Right atrium auricular region (tissue), 2 donors: ENCODE measurements around the gene PRELP. TPM values are rescaled to one million over a fixed set of nuclear protein-coding genes. Genes with fewer than 3 reads are reported as not detected.

Source experiments
- DNase-seq: peaks from one replicate; pipeline ENCODE4 v3.0.0-alpha.2; 2019; ENCODE audit warnings: low spot score
- H3K27ac ChIP-seq, 2 donors: fragments of 200-600 bp; sonication (generic); 1 replicate in 1 of 2; 2 replicates in 1 of 2; pipeline ENCODE4 v1.5.1; 2016 to 2019
- H3K27me3 ChIP-seq, 2 donors: fragments of 200-600 bp; sonication (generic); one replicate each; pipeline versions ENCODE4 v1.5.1 to v1.6.0; 2017 to 2019
- H3K36me3 ChIP-seq: fragments of 200-600 bp; sonication (generic); one replicate; pipeline ENCODE4 v1.5.1; 2016
- H3K4me1 ChIP-seq, 2 donors: fragments of 200-600 bp; sonication (generic); one replicate each; pipeline versions ENCODE4 v1.5.1 to v1.6.0; 2017 to 2019
- H3K4me3 ChIP-seq, 2 donors: fragments of 200-600 bp; sonication (generic); 1 replicate in 1 of 2; 2 replicates in 1 of 2; pipeline ENCODE4 v1.5.1; 2017 to 2019; ENCODE audit warnings: mild to moderate bottlenecking in 1 of 2, moderate library complexity in 1 of 2
- H3K9me3 ChIP-seq, 2 donors: fragments of 200-600 bp; sonication (generic); one replicate each; pipeline ENCODE4 v1.5.1; 2019
- total RNA-seq, 2 donors: library from RNA; depleted of rRNA; stranded (reverse); fragments of >200 nt; gene quantifications; one replicate each; pipeline ENCODE4 v1.1.0, GENCODE V29; 2016
- TF ChIP-seq, protein P1 (sequence below), 2 donors: fragments of 200-600 bp; sonication (generic); IDR thresholded peaks; one replicate each; pipeline ENCODE4 v1.5.1; 2019; ENCODE audit warnings: antibody characterized with exemption in 2 of 2

PRELP gene
- total RNA-seq, 2 donors from 2014 or later: 54.5 to 243 TPM

- DNase-seq: no peak
- no peaks in the 10 kb centered on the region for H3K9me3 ChIP-seq
- H3K27ac ChIP-seq: peak overlapping the region; percentile 17 to 46
- H3K4me3 ChIP-seq: no peak overlapping the region
- TF ChIP-seq, protein P1, sequence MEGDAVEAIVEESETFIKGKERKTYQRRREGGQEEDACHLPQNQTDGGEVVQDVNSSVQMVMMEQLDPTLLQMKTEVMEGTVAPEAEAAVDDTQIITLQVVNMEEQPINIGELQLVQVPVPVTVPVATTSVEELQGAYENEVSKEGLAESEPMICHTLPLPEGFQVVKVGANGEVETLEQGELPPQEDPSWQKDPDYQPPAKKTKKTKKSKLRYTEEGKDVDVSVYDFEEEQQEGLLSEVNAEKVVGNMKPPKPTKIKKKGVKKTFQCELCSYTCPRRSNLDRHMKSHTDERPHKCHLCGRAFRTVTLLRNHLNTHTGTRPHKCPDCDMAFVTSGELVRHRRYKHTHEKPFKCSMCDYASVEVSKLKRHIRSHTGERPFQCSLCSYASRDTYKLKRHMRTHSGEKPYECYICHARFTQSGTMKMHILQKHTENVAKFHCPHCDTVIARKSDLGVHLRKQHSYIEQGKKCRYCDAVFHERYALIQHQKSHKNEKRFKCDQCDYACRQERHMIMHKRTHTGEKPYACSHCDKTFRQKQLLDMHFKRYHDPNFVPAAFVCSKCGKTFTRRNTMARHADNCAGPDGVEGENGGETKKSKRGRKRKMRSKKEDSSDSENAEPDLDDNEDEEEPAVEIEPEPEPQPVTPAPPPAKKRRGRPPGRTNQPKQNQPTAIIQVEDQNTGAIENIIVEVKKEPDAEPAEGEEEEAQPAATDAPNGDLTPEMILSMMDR (IDR thresholded peaks at IDR 0.05): no peak
- peaks cover 0 to 50% of the 10 kb centered on the region in 2 donors for H3K4me1 ChIP-seq
- H3K27me3 ChIP-seq: no peaks in the 10 kb centered on the region
- no peaks in the 10 kb centered on the region for H3K36me3 ChIP-seq
These were observed 46.2 kb downstream of the PRELP start for GRCh38 chr1:203521812-203522211.

- Histone ChIP-seq H3K4me1 (peaks cover 0 to 50% of the 10 kb centered on the region in 2 donors), H3K9me3 (no peaks in the 10 kb centered on the region), H3K36me3 (no peaks in the 10 kb centered on the region), H3K27ac (peak overlapping the region; percentile 17 to 46), H3K27me3 (no peaks in the 10 kb centered on the region), H3K4me3 (no peak overlapping the region)
- TF ChIP-seq, protein P1 (IDR thresholded peaks at IDR 0.05): no peak
- no peak for DNase-seq
These were observed 46.6 kb downstream of the PRELP start for GRCh38 chr1:203522237-203522636.

DNA sequence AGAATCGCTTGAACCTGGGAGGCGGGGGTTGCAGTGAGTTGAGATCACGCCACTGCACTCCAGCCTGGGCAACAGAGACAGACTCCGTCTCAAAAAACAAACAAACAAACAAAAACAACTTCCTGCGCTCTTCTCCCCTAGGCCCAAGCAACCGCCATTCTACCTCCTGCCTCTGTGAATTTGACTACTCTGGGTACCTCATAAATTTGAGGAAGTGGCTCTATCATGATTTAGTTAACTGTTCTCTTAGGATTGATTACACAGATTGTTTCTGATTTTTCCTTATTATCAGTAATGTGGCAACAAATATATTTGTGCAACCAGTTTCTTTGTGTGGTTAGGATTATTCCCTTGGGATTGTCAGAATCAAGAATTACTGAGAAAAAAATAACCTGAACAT, 48.1 kb downstream of the PRELP start:
- TF ChIP-seq, protein P1 (IDR thresholded peaks at IDR 0.05): no peak
- H3K27ac ChIP-seq: peak overlapping the region in 1 of 2 donors; percentile 26
- H3K9me3 ChIP-seq: no peaks in the 10 kb centered on the region
- no peak for DNase-seq
- H3K4me1 ChIP-seq: peaks cover 0 to 52% of the 10 kb centered on the region in 2 donors
- H3K36me3 ChIP-seq: no peaks in the 10 kb centered on the region
- no peak overlapping the region for H3K4me3 ChIP-seq
- no peaks in the 10 kb centered on the region for H3K27me3 ChIP-seq

DNA sequence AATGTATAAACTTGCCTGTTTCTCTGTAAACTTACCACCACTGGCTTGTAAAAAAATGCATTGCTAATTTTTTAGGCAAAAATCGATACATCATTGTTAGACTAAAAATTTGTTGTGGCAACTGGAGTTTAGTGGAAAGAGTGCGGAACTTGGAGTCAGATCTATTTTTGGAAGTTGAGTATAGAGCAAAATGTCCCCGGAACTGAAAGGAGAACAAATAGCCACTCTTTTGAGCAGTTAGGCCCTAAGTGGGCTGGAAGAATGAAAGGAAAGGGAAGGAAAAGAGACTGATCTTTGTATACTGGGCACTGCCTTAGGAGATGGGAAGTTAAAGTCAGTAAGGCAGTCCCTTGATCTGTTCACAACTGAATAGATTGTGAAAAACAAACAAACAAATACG, 48.5 kb downstream of the PRELP start:
- no peaks in the 10 kb centered on the region for H3K36me3 ChIP-seq
- no peaks in the 10 kb centered on the region for H3K27me3 ChIP-seq
- H3K4me1 ChIP-seq: peaks cover 0 to 57% of the 10 kb centered on the region in 2 donors
- no peak for DNase-seq
- TF ChIP-seq, protein P1 (IDR thresholded peaks at IDR 0.05): no peak
- no peak overlapping the region for H3K4me3 ChIP-seq
- H3K9me3 ChIP-seq: no peaks in the 10 kb centered on the region
- peak overlapping the region in 1 of 2 donors; percentile 26 for H3K27ac ChIP-seq

- TF ChIP-seq, protein P1 (IDR thresholded peaks at IDR 0.05): no peak
- Histone ChIP-seq H3K27me3 (no peaks in the 10 kb centered on the region), H3K36me3 (no peaks in the 10 kb centered on the region), H3K4me3 (no peak overlapping the region), H3K4me1 (peaks cover 0 to 57% of the 10 kb centered on the region in 2 donors), H3K9me3 (no peaks in the 10 kb centered on the region), H3K27ac (peak overlapping the region in 1 of 2 donors; percentile 26)
- DNase-seq: no peak
These were observed 49.2 kb downstream of the PRELP start for GRCh38 chr1:203524824-203525223.

GRCh38 chr1:203525685-203526084, 50.1 kb downstream of the PRELP start:
- Histone ChIP-seq H3K9me3 (no peaks in the 10 kb centered on the region), H3K4me1 (peaks cover 0 to 48% of the 10 kb centered on the region in 2 donors), H3K4me3 (no peak overlapping the region), H3K36me3 (no peaks in the 10 kb centered on the region), H3K27ac (no peak overlapping the region), H3K27me3 (no peaks in the 10 kb centered on the region)
- no peak for DNase-seq
- TF ChIP-seq, protein P1 (IDR thresholded peaks at IDR 0.05): no peak
